CD4-positive, alpha-beta T cell (primary cell): Measurements from ENCODE around the gene IL17REL. TPM values are rescaled to one million over a fixed set of nuclear protein-coding genes. Genes with fewer than 3 reads are reported as not detected.

Experiments
- ATAC-seq: fragments of 200-7000 bp; cut with Tn5 transposase; one replicate; pipeline ENCODE4 v1.10.0; 2022; ENCODE audit warnings: mild to moderate bottlenecking; ENCODE audit not compliant: poor library complexity
- CTCF ChIA-PET: fragments of 350-600 bp; sonication (Branson Sonifier 250); formaldehyde crosslinking; loops from one replicate; lab custom pipeline; 2021; ENCODE audit warnings: antibody characterized with exemption, inconsistent platforms; lab: Charles Lee
- POLR2A ChIA-PET: fragments of 350-600 bp; sonication (Branson Sonifier 250); formaldehyde crosslinking; loops from one replicate; lab custom pipeline; 2021; ENCODE audit warnings: antibody characterized with exemption, inconsistent platforms; lab: Charles Lee
- DNase-seq, 14 experiments: peaks; one replicate each; pipeline ENCODE4 v3.0.0-alpha.2; 2013 to 2020; ENCODE audit warnings: mixed read lengths in 2 of 14
- H3K27ac ChIP-seq, 2 donors: one replicate each; pipeline versions ENCODE4 v1.5.1 to v1.7.0; 2013; ENCODE audit warnings: low read length in 2 of 2, low read depth in 1 of 2, mild to moderate bottlenecking in 1 of 2
- H3K27me3 ChIP-seq, 2 experiments: 1 replicate in 1 of 2; 2 replicates in 1 of 2; pipeline versions ENCODE4 v1.6.1 to v1.7.0; 2013; ENCODE audit warnings: low read length in 2 of 2, control low read depth in 1 of 2, mild to moderate bottlenecking in 1 of 2, moderate library complexity in 1 of 2; ENCODE audit not compliant: insufficient read depth in 2 of 2, control insufficient read depth in 1 of 2
- H3K36me3 ChIP-seq: one replicate; pipeline ENCODE4 v1.6.1; 2013; ENCODE audit warnings: low read length, control low read depth; ENCODE audit not compliant: insufficient read depth
- H3K4me1 ChIP-seq: one replicate; pipeline ENCODE4 v1.6.1; 2013; ENCODE audit warnings: low read length, control low read depth; ENCODE audit not compliant: insufficient read depth
- H3K4me3 ChIP-seq: one replicate; pipeline ENCODE4 v1.5.1; 2013; ENCODE audit warnings: mild to moderate bottlenecking, low read length, moderate library complexity
- H3K9me3 ChIP-seq, 2 experiments: 1 replicate in 1 of 2; 2 replicates in 1 of 2; pipeline versions ENCODE4 v1.6.1 to v1.7.0; 2013; ENCODE audit warnings: low read length in 2 of 2, mild to moderate bottlenecking in 2 of 2, control low read depth in 1 of 2, moderate library complexity in 1 of 2; ENCODE audit not compliant: control insufficient read depth in 1 of 2, insufficient read depth in 1 of 2
- H3K27ac Mint-ChIP-seq: one replicate; pipeline ENCODE4 v1.8.0; 2020; ENCODE audit warnings: mixed read lengths
- H3K27me3 Mint-ChIP-seq: one replicate; pipeline ENCODE4 v1.8.0; 2021; ENCODE audit warnings: mixed read lengths
- H3K36me3 Mint-ChIP-seq: one replicate; pipeline ENCODE4 v1.8.0; 2021; ENCODE audit warnings: low read depth, mixed read lengths
- H3K4me1 Mint-ChIP-seq: one replicate; pipeline ENCODE4 v1.8.0; 2021; ENCODE audit warnings: low read depth, mixed read lengths
- H3K4me3 Mint-ChIP-seq: one replicate; pipeline ENCODE4 v1.8.0; 2020; ENCODE audit warnings: mild to moderate bottlenecking, mixed read lengths
- H3K9me3 Mint-ChIP-seq: one replicate; pipeline ENCODE4 v1.8.0; 2020; ENCODE audit warnings: mixed read lengths
- CTCF ChIP-seq: fragments of 200-600 bp; IDR thresholded peaks from one replicate; pipeline ENCODE4 v1.8.0; 2022; ENCODE audit warnings: antibody characterized with exemption, mild to moderate bottlenecking
- intact Hi-C, 2 experiments: fragments of 100-400 bp; cut with DNase I in 1 of 2; cut with micrococcal nuclease in 1 of 2; formaldehyde crosslinking; loops; one replicate each; pipeline versions ENCODE4 v1.15.1 to v1.9.0; 2023 to 2025; cut with DNase I, micrococcal nuclease
- polyA plus RNA-seq, 2 donors: library from polyadenylated mRNA; unstranded; fragments of 120-200 nt; gene quantifications; one replicate each; pipeline ENCODE4 v1.2.1, GENCODE V29; 2013
- total RNA-seq, 174 experiments: library from RNA in 2 of 174; stranded (reverse) in 2 of 174; gene quantifications; one replicate each; pipeline ENCODE4 v1.2.3 and lab custom pipeline; 2021 to 2026

IL17REL gene
- total RNA-seq (not detected), total RNA-seq (lab: John Stamatoyannopoulos, UW) (0 to 3.7 (median 0.44) reads per million in 172 experiments)
- polyA plus RNA-seq (2013, experiment 1 of 2): not detected
- 0.10 TPM for polyA plus RNA-seq (2013, experiment 2 of 2)

- Mint-ChIP-seq H3K36me3 (no peaks in the 10 kb centered on the region), H3K4me1 (peaks cover 12% of the 10 kb centered on the region), H3K9me3 (no peaks in the 10 kb centered on the region), H3K27ac (no peak within 1 kb of the TSS), H3K4me3 (peak within 1 kb of the TSS; percentile 51), H3K27me3 (peaks cover 26% of the 10 kb centered on the region)
- Histone ChIP-seq H3K4me3 (no peak within 1 kb of the TSS), H3K9me3 (peaks cover 0 to 11% of the 10 kb centered on the region in 2 experiments), H3K27me3 (peaks cover 16 to 26% of the 10 kb centered on the region in 2 experiments), H3K27ac (no peak within 1 kb of the TSS), H3K4me1 (peaks cover 64% of the 10 kb centered on the region), H3K36me3 (no peaks in the 10 kb centered on the region)
- ATAC-seq (no peak), DNase-seq (no peak)
- intact Hi-C loops: no loop called here
- no peak for TF ChIP-seq CTCF
- ChIA-PET POLR2A (no interaction called here), CTCF (interaction anchor here (1.1 kb wide), 1 partner anchor 18 kb away, joined by 3 read pairs; no protein-coding TSS in a partner anchor)
Measured at GRCh38 chr22:50012211-50013181, at the start of gene IL17REL. Gene IL17REL (minus strand): TSS chr22:50012765. CDS start chr22:50012646, 119 bp downstream.

- ATAC-seq (no peak), DNase-seq (no peak)
- H3K27me3 ChIP-seq: peaks cover 17 to 30% of the 10 kb centered on the region in 2 experiments
- H3K9me3 Mint-ChIP-seq: no peaks in the 10 kb centered on the region
- H3K36me3 Mint-ChIP-seq: no peaks in the 10 kb centered on the region
- no peak overlapping the region for H3K27ac ChIP-seq
- intact Hi-C loops: no loop called here
- H3K4me3 ChIP-seq: no peak overlapping the region
- POLR2A ChIA-PET: no interaction called here
- H3K4me1 ChIP-seq: no peaks in the 10 kb centered on the region
- H3K27ac Mint-ChIP-seq: no peak overlapping the region
- CTCF ChIA-PET: no interaction called here
- no peak overlapping the region for H3K4me3 Mint-ChIP-seq
- no peaks in the 10 kb centered on the region for H3K36me3 ChIP-seq
- TF ChIP-seq CTCF: no peak
- peaks cover 21% of the 10 kb centered on the region for H3K27me3 Mint-ChIP-seq
- H3K4me1 Mint-ChIP-seq: no peaks in the 10 kb centered on the region
- H3K9me3 ChIP-seq: no peaks in the 10 kb centered on the region
Measured at GRCh38 chr22:50061824-50062355, 49.3 kb upstream of the IL17REL start.

- POLR2A ChIA-PET: no interaction called here
Measured at GRCh38 chr22:50061141-50061823, 48.7 kb upstream of the IL17REL start.

More at GRCh38 chr22:50061141-50061823, 48.7 kb upstream of the IL17REL start:
- no peak overlapping the region for H3K27ac ChIP-seq
- no peaks in the 10 kb centered on the region for H3K36me3 Mint-ChIP-seq
- H3K36me3 ChIP-seq: no peaks in the 10 kb centered on the region
- H3K4me1 Mint-ChIP-seq: no peaks in the 10 kb centered on the region
- no peak overlapping the region for H3K27ac Mint-ChIP-seq
- no peak for DNase-seq
- no peaks in the 10 kb centered on the region for H3K9me3 Mint-ChIP-seq
- H3K4me1 ChIP-seq: no peaks in the 10 kb centered on the region
- H3K4me3 Mint-ChIP-seq: no peak overlapping the region
- TF ChIP-seq CTCF: no peak
- intact Hi-C loops: no loop called here
- peaks cover 23 to 36% of the 10 kb centered on the region in 2 experiments for H3K27me3 ChIP-seq
- no peak overlapping the region for H3K4me3 ChIP-seq
- peaks cover 26% of the 10 kb centered on the region for H3K27me3 Mint-ChIP-seq
- ATAC-seq: no peak
- no peaks in the 10 kb centered on the region for H3K9me3 ChIP-seq
- CTCF ChIA-PET: no interaction called here
